ENCODE data around the gene IFT81. TPM values are rescaled to one million over a fixed set of nuclear protein-coding genes. Genes with fewer than 3 reads are reported as not detected.

Gene IFT81
- total and polyA plus RNA-seq, 8 donors, result 2.0 to 50.2 (median 6.9) TPM

GRCh38 chr12:110248096-110248447, 123.9 kb downstream of the IFT81 start:
- no peak overlapping the region for H3K4me3 ChIP-seq

DNA sequence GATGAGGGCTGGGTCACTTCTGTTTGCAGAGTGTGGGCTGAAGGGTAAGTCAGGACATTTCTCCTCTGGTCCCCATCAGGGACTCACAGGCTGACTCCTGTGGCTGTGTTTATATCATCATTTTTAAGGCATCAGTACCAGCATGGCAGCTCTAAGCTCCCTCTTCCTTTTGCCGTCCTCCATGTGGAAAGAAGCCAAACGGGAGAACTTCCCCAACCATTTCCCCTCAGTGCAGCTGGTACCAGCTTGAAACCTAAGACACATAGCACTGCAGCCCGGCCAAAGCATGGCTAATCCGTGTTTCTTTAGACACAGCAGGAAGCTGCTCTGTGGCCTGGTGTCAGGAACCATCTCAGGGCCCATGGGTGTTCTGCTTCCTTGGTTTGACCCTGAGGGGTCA, 124.9 kb downstream of the IFT81 start:
- no peaks in the 10 kb centered on the region for H3K9me3 ChIP-seq
- H3K27ac ChIP-seq, result peak overlapping the region; percentile 37 to 84 (median 78)
- peaks cover 0 to 10% (median 0%) of the 10 kb centered on the region in 4 donors for H3K36me3 ChIP-seq
- no peaks in the 10 kb centered on the region for H3K27me3 ChIP-seq
- no peak overlapping the region for H3K4me3 ChIP-seq
- peaks cover 53 to 72% (median 60%) of the 10 kb centered on the region in 4 donors for H3K4me1 ChIP-seq
- intact Hi-C loops (cut with DNase I; ENCODE audit: low total_unique reads), result no loop called here
- TF ChIP-seq POLR2AphosphoS5 (IDR thresholded peaks at IDR 0.05) (peak in 2 of 3 donors; percentile 12 to 18), POLR2A (IDR thresholded peaks at IDR 0.05) (no peak), EP300 (IDR thresholded peaks at IDR 0.05) (no peak)
- 33 to 51% (median 47%) methylated on average over 4 of the region's 4 CpGs for WGBS, 5 donors
- peak in 1 of 2 donors; percentile 65 for DNase-seq

More at GRCh38 chr12:110248096-110248447, 123.9 kb downstream of the IFT81 start:
- TF ChIP-seq POLR2A (IDR thresholded peaks at IDR 0.05), result no peak
- no peak for TF ChIP-seq POLR2AphosphoS5 (IDR thresholded peaks at IDR 0.05)
- TF ChIP-seq EP300 (IDR thresholded peaks at IDR 0.05), result no peak
- TF ChIP-seq, protein P1, sequence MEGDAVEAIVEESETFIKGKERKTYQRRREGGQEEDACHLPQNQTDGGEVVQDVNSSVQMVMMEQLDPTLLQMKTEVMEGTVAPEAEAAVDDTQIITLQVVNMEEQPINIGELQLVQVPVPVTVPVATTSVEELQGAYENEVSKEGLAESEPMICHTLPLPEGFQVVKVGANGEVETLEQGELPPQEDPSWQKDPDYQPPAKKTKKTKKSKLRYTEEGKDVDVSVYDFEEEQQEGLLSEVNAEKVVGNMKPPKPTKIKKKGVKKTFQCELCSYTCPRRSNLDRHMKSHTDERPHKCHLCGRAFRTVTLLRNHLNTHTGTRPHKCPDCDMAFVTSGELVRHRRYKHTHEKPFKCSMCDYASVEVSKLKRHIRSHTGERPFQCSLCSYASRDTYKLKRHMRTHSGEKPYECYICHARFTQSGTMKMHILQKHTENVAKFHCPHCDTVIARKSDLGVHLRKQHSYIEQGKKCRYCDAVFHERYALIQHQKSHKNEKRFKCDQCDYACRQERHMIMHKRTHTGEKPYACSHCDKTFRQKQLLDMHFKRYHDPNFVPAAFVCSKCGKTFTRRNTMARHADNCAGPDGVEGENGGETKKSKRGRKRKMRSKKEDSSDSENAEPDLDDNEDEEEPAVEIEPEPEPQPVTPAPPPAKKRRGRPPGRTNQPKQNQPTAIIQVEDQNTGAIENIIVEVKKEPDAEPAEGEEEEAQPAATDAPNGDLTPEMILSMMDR (IDR thresholded peaks at IDR 0.05), result no peak
- H3K27ac ChIP-seq, result peak overlapping the region; percentile 71 to 84 (median 81)
- 36 to 57% (median 40%) methylated on average over 4 of the region's 4 CpGs for WGBS, 5 donors
- peaks cover 45 to 62% (median 52%) of the 10 kb centered on the region in 4 donors for H3K4me1 ChIP-seq
- intact Hi-C loops (cut with DNase I; ENCODE audit: low total_unique reads), result no loop called here
- peaks cover 0 to 10% (median under 1%) of the 10 kb centered on the region in 4 donors for H3K36me3 ChIP-seq
- no peaks in the 10 kb centered on the region for H3K27me3 ChIP-seq
- DNase-seq, result peak in 1 of 2 donors; percentile 41
- H3K9me3 ChIP-seq, result no peaks in the 10 kb centered on the region

- peak; percentile 39 to 45 for DNase-seq
- Histone ChIP-seq H3K27ac (peak overlapping the region; percentile 2 to 84 (median 78)), H3K27me3 (no peaks in the 10 kb centered on the region), H3K36me3 (peaks cover 0 to 10% (median 0%) of the 10 kb centered on the region in 4 donors), H3K9me3 (no peaks in the 10 kb centered on the region), H3K4me1 (peaks cover 53 to 72% (median 60%) of the 10 kb centered on the region in 4 donors), H3K4me3 (no peak overlapping the region)
- intact Hi-C loops (cut with DNase I; ENCODE audit: low total_unique reads), result no loop called here
- TF ChIP-seq POLR2AphosphoS5 (IDR thresholded peaks at IDR 0.05) (no peak), EP300 (IDR thresholded peaks at IDR 0.05) (no peak), POLR2A (IDR thresholded peaks at IDR 0.05) (no peak)
- TF ChIP-seq, protein P1 (IDR thresholded peaks at IDR 0.05), result no peak
- WGBS, 5 donors, result 53 to 76% (median 64%) methylated on average over 6 to 7 of the region's 7 CpGs
These were observed 125.6 kb downstream of the IFT81 start for GRCh38 chr12:110249716-110250225.

DNA sequence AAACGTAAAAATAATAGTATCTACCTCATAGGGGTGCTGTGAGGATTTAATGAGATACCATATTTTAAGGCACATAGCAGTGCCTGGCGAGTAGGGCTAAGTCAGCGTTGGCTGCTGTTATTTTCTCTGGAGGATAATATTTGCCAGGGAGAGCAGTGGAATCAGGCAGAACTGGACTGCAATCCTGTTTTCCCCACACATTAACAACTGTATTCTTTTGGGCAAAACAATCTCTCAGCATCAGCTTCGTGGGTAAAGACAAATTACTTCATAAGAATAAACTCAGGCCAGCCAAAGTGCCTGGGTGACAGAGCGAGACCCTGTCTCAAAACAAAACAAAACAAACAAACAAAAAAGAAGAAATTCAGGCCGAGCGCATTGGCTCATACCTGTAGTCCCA, 127.2 kb downstream of the IFT81 start:
- TF ChIP-seq, protein P1 (IDR thresholded peaks at IDR 0.05), result no peak
- TF ChIP-seq POLR2A (IDR thresholded peaks at IDR 0.05) (no peak), POLR2AphosphoS5 (IDR thresholded peaks at IDR 0.05) (no peak), EP300 (IDR thresholded peaks at IDR 0.05) (no peak)
- WGBS, 5 donors, result 85 to 92% (median 89%) methylated on average over 7 of the region's 7 CpGs
- H3K4me3 ChIP-seq, result no peak overlapping the region
- H3K27ac ChIP-seq, result no peak overlapping the region
- H3K4me1 ChIP-seq, result peaks cover 53 to 60% (median 56%) of the 10 kb centered on the region in 4 donors
- no peak for DNase-seq
- intact Hi-C loops (cut with DNase I; ENCODE audit: low total_unique reads), result no loop called here
- no peaks in the 10 kb centered on the region for H3K27me3 ChIP-seq
- H3K9me3 ChIP-seq, result no peaks in the 10 kb centered on the region
- H3K36me3 ChIP-seq, result no peaks in the 10 kb centered on the region

DNA sequence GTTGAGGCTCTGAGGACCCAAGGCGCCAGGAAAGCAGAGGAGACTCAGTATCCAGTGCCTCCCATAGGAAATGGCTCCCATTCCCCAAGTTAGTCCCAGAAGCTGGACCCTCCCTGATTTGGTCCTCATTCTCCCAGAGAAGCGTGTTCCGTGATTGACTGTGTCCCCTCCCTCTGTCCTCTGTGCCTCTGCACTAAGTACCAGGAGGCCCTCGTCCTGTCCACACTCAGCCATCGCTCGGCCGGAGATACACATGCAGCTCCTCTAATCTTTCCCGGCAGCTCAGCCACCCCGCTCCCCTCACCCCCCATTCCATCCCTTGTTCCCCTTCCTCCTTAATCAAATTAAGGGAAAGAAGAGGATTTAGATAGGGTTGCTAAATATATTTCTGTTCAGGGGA, 128.6 kb downstream of the IFT81 start:
- WGBS, 5 donors, result 41 to 73% (median 59%) methylated on average over 8 to 9 of the region's 9 CpGs
- H3K36me3 ChIP-seq, result no peaks in the 10 kb centered on the region
- peak overlapping the region; percentile 37 to 68 (median 54) for H3K27ac ChIP-seq
- H3K4me1 ChIP-seq, result peaks cover 39 to 58% (median 43%) of the 10 kb centered on the region in 4 donors
- intact Hi-C loops (cut with DNase I; ENCODE audit: low total_unique reads), result no loop called here
- DNase-seq, result no peak
- no peak overlapping the region for H3K4me3 ChIP-seq
- no peaks in the 10 kb centered on the region for H3K27me3 ChIP-seq
- TF ChIP-seq POLR2A (IDR thresholded peaks at IDR 0.05), result no peak
- TF ChIP-seq POLR2AphosphoS5 (IDR thresholded peaks at IDR 0.05), result no peak
- no peaks in the 10 kb centered on the region for H3K9me3 ChIP-seq

Data from stomach (tissue), 9 donors.